Fibroblast of the conjunctiva (primary cell): ENCODE results near the gene VSIG10L.

Experiments used
- DNase-seq: peaks from one replicate; pipeline ENCODE4 v3.0.0-alpha.2; 2010; ENCODE audit warnings: low read depth

Gene VSIG10L

GRCh38 chr19:51365211-51365964 is 23.4 kb upstream of the VSIG10L start:
- no peak for DNase-seq

GRCh38 chr19:51364200-51365106 is 22.5 kb upstream of the VSIG10L start:
- no peak for DNase-seq

- DNase-seq: no peak
These were observed 19.3 kb upstream of the VSIG10L start for GRCh38 chr19:51361239-51361638.

- DNase-seq: peak; percentile 82
These were observed 17.4 kb upstream of the VSIG10L start for GRCh38 chr19:51359294-51359693.

GRCh38 chr19:51357952-51358351 is 16.0 kb upstream of the VSIG10L start:
- DNase-seq: no peak

GRCh38 chr19:51356159-51356801 is 14.3 kb upstream of the VSIG10L start:
- no peak for DNase-seq

- DNase-seq: no peak
These were observed 12.8 kb upstream of the VSIG10L start for GRCh38 chr19:51354742-51355148.

GRCh38 chr19:51354103-51354741 is 12.3 kb upstream of the VSIG10L start:
- DNase-seq: no peak

- no peak for DNase-seq
These were observed 10.9 kb upstream of the VSIG10L start for GRCh38 chr19:51352783-51353360.

GRCh38 chr19:51351266-51351990 is 9.5 kb upstream of the VSIG10L start:
- no peak for DNase-seq

- no peak for DNase-seq
These were observed 5.4 kb upstream of the VSIG10L start for GRCh38 chr19:51347209-51347928.

GRCh38 chr19:51346742-51347141 is 4.8 kb upstream of the VSIG10L start:
- no peak for DNase-seq

- DNase-seq: no peak
These were observed 3.2 kb upstream of the VSIG10L start for GRCh38 chr19:51345076-51345620.

- no peak for DNase-seq
These were observed 961 bp upstream of the VSIG10L start for GRCh38 chr19:51342631-51343569.

GRCh38 chr19:51341066-51341465 is 873 bp downstream of the VSIG10L start:
- DNase-seq: no peak

GRCh38 chr19:51339687-51340656 is 2.0 kb downstream of the VSIG10L start:
- DNase-seq: peak; percentile 96

- no peak for DNase-seq
These were observed 2.6 kb downstream of the VSIG10L start for GRCh38 chr19:51339313-51339686.
